ENCODE data around the gene TRIM39.
"Not testable (repeated sequence)": the region's sequence is repeated elsewhere in the genome, so short reads cannot be mapped to it uniquely, and the experiment has no call there.

The TRIM39 gene

DNA sequence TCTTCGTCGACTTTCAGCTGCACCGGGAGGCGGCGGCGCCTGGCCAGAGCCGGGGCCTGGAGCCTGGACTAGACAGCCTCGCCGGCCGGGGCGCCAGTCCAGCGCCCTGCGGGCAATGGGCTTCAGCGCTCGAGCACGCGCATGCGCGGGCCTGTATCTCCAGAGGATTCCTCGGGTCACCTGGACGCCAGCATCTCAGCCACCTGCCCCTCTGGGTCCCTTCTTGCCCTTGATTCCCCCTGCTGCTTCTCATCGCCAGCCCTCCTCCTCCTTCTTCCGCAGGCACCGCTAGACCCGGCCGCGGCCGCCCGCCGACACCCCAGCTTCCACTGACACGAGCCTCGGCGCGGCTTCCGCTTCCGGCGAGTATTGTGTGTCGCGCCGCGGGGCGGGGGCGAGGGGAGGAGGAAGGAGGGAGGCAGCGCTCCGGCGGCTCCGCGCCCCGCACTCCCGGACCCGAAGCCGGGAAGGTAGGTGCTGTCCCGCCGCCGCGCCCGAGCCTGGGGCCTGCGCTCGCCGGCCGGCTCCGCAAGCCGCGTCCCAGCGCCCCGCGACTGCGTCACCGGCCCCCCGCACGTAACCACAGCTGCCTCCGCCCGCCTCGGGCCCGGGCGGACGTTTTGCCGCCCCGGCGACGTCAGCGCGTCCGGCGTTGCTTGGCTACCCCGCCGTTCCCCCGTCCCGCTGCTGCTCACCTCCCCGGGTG, at the start of gene TRIM39:
TRIM39 (plus strand) TSS at position 402 of the 706 bp plus-strand sequence. CDS start 2,391 bp downstream, outside the sequence.
- peak; percentile 81 for DNase-seq (ENCODE audit: low spot score)

GRCh38 chr6:30280988-30281387, 45.7 kb upstream of the TRIM39 start:
- DNase-seq (ENCODE audit: low spot score), result not testable (repeated sequence)

DNA sequence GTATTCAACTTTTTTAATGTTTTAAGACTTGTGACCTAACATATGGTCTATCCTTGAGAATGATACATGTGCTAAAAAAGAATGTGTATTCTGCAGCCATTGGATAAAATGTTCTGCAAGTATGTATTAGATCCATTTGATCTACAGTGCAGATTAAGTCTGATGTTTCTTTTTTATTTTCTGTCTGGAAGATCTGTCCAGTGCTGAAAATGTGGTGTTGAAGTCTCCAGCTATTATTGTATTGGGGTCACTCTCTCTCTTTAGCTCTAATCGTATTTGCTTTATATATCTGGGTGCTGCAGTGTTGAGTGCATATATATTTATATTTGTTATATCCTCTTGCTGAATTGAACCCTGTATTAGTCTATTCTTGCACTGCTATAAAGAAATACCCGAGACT, 44.2 kb upstream of the TRIM39 start:
- DNase-seq (ENCODE audit: low spot score), result no peak

DNA sequence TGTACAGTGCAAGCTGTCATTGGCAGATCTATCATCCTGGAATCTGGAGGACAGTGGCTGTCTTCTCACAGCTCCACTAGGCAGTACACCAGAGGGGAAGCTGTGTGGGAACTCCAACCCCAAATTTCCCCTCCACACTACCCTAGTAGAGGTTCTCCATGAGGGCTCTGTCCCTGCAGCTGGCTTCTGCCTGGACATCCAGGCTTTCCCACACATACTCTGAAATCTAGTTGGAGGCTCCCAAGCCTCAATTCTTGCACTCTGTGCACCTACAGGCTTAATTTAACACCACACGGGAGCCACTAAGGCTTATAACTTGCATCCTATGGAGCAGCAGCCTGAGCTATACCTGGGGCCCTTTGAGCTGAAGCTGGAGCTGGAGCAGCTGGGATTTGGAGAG, 43.0 kb upstream of the TRIM39 start:
- DNase-seq (ENCODE audit: low spot score), result no peak

DNA sequence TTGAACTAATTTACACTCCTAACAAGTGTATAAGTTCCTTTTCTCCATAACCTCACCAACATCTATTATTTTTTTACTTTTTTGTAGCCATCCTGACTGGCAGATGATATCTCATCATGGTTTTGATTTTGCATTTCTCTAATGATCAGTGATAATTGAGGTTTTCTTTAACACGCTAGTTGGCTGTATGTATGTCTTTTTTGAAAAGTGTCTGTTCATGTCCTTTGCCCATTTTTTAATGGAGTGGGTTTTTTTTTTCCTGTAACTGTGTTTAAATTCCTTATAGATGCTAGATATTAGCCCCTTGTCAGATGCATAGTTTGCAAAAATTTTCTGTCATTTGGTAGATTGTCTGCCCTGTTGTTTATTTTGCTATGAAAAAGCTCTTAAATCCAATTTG, 39.6 kb upstream of the TRIM39 start:
- DNase-seq (ENCODE audit: low spot score), result no peak

- DNase-seq (ENCODE audit: low spot score), result no peak
Observed at GRCh38 chr6:30295837-30296236, 30.9 kb upstream of the TRIM39 start.

DNA sequence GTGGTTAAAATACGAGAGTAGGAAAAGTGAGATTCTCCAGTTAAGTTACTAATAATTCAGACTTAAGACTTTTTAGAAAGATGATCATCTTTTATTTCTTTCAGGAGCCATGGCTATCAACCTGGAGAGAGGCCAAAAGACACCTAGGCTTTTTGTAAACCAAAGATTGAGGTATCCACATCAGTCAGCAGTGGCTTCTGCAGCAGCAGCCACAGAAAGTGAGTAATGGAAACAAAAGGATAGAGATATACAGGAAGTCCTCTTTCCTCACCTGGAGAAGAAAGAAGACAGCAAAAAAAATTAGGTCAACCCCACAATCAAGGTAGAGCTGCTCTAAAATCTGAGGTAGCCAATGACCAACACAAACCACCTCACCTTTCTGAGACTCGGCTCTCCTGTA, 22.7 kb upstream of the TRIM39 start:
- DNase-seq (ENCODE audit: low spot score), result no peak

DNA sequence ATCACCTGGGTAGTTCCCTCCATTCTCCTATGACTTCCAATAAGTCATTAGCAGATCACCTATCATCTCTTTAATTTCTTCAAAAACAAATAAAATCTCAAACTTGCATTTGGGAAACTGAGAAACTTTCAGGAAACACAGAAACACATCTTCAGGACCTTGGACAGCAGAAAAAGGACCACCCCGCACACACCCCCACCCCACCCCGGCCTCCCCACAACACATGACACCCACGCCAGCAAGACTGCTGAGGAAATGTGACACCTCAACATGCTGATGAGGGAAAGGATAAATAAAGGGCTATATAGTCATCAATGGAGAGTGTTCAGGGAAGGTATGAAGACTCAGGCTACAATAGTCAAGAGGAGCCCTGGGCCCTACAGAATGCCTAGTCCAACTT, 15.6 kb upstream of the TRIM39 start:
- no peak for DNase-seq (ENCODE audit: low spot score)

GRCh38 chr6:30311671-30312070, 15.1 kb upstream of the TRIM39 start:
- DNase-seq (ENCODE audit: low spot score), result no peak

GRCh38 chr6:30312266-30312665, 14.5 kb upstream of the TRIM39 start:
- DNase-seq (ENCODE audit: low spot score), result no peak

- no peak for DNase-seq (ENCODE audit: low spot score)
Observed at GRCh38 chr6:30312676-30313321, 13.9 kb upstream of the TRIM39 start.

GRCh38 chr6:30315156-30315555, 11.6 kb upstream of the TRIM39 start:
- DNase-seq (ENCODE audit: low spot score), result no peak

DNA sequence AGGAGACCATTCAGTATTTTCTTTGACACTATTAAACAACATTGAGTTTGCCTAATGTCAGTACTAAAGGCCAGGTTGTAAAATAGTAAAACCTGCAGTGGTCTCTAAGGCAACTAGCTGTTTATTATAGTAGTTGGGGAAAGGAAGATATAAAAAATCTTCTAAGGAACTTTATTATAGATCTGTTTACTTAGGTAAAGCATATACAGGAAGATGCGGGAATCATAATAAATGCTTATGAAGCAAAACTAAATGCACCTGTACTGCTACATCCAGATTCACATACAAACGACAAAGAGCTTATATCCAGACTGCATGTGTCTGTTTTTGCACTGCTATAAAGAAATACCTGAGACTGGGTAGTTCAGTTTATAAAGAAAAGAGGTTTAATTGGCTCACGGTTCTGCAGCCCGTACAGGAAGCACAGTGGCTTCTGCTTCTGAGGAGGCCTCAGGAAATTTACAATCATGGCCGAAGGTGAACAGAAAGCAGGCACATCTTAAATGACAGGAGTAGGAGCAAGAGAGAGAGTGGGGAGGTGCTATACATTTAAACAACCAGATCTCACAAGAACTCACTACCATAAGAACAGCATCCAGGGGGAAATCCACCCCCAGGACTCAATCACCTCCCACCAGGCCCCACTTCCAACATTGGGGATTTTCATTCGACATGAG, 8.7 kb upstream of the TRIM39 start:
- no peak for DNase-seq (ENCODE audit: low spot score)

DNA sequence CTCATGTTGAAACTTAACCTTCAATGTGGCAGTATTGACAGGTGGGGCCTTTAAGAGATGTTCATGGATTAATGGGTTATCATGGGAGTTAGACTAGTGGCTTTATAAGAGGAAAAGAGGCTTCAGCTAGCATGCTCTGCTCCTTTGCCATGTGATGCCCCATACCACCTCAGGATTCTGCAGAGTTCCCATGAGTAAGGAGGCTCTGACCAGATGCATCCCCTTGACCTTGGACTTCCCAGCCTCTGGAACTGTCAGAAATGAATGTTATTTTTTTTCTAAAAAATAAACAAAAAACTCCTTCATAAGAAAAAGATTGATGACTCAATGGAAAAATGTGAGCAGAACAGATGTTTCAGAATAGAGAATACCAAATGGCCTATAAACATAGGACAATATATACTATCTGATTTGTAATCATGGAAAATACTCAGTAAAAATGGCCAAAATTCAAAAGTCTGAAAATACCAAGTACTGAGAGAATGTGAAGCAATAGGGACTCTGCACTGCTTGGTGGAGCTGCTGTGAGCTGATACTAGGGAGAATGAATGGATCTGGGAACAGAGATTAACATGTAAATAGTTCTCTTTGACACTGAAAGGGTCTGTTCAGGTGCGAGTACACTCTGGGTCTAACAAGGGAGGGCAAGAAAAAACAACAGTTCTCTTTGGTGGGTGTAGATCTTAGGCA, 7.4 kb upstream of the TRIM39 start:
- DNase-seq (ENCODE audit: low spot score), result no peak

DNA sequence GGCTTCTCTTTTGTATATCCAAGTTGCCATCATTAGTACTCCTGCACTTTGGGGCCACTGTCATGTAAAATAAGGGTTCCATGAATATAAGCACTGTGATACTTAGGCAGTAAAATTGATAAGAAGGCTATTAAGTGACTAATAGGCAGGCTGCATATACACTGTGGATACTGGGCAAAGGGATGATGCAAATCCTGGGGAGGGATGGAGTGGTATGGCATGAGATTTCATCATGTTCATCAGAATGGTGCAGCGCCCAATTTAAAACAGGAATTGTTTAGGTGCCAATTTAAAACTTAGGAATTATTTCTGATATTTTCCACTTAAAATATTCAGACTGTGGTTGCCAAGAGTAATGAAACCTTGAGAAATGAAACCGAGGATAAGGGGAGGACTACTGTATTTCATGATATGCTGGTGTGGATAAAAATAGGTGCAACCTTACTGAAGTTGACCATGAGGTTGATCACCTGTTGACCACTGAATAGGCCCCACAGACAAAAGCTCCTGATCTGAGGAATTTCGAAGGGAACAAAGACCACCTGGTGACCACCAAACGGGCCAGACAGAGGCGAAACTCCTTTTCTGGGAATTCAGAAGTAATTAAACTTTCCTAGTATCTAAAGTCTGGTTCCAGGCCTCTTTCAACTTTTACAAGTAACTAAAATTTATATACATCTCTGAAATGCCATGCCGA, 4.9 kb upstream of the TRIM39 start:
- no peak for DNase-seq (ENCODE audit: low spot score)

- DNase-seq (ENCODE audit: low spot score), result no peak
Observed at GRCh38 chr6:30322527-30323501, 3.9 kb upstream of the TRIM39 start.

GRCh38 chr6:30323806-30324205, 2.9 kb upstream of the TRIM39 start:
- DNase-seq (ENCODE audit: low spot score), result peak; percentile 33

GRCh38 chr6:30325150-30325872, 1.4 kb upstream of the TRIM39 start:
- peak; percentile 88 for DNase-seq (ENCODE audit: low spot score)

- peak; percentile 75 for DNase-seq (ENCODE audit: low spot score)
Observed at GRCh38 chr6:30325873-30326525, 728 bp upstream of the TRIM39 start.

Data from activated CD4-positive, alpha-beta T cell treated with anti-CD3 and anti-CD28 coated beads, Interleukin-2, Interleukin-4, amounts not matched to agents 100 ng/mL and 50 ng/mL, durations not matched to agents 16 hours and 8 hours (primary cell).